Suprapubic skin (tissue), 4 donors: ENCODE results near the gene MRM3. TPM values are rescaled to one million over a fixed set of nuclear protein-coding genes. Genes with fewer than 3 reads are reported as not detected.

ENCODE experiments used
- DNase-seq, 2 donors: peaks; one replicate each; pipeline ENCODE4 v3.0.0-alpha.2; 2019; ENCODE audit warnings: low spot score in 2 of 2
- H3K27ac ChIP-seq: fragments of 200-600 bp; sonication (generic); one replicate; pipeline ENCODE4 v1.5.1; 2019
- H3K27me3 ChIP-seq: fragments of 200-600 bp; sonication (generic); one replicate; pipeline ENCODE4 v1.5.1; 2019
- H3K36me3 ChIP-seq: fragments of 200-600 bp; sonication (generic); one replicate; pipeline ENCODE4 v1.5.1; 2019
- H3K4me1 ChIP-seq: fragments of 200-600 bp; sonication (generic); one replicate; pipeline ENCODE4 v1.5.1; 2019
- H3K4me3 ChIP-seq: fragments of 200-600 bp; sonication (generic); one replicate; pipeline ENCODE4 v1.5.1; 2019; ENCODE audit warnings: mild to moderate bottlenecking
- H3K9me3 ChIP-seq: fragments of 200-600 bp; sonication (generic); one replicate; pipeline ENCODE4 v1.5.1; 2019
- EP300 ChIP-seq: sonication (generic); formaldehyde crosslinking; IDR thresholded peaks from one replicate; pipeline ENCODE4 v1.6.1; 2017; ENCODE audit warnings: antibody characterized with exemption
- POLR2A ChIP-seq, 2 donors: fragments of 450-650 bp; IDR thresholded peaks; one replicate each; pipeline ENCODE4 v1.6.1; 2017; ENCODE audit warnings: antibody characterized with exemption in 2 of 2, mild to moderate bottlenecking in 2 of 2, moderate library complexity in 2 of 2
- POLR2AphosphoS5 ChIP-seq, 3 donors: sonication (generic); formaldehyde crosslinking; IDR thresholded peaks; one replicate each; pipeline ENCODE4 v1.6.1; 2017; ENCODE audit warnings: antibody characterized with exemption in 3 of 3
- WGBS: methylation state at CpG from one replicate; pipeline ENCODE4 v1.1.5; 2018; 5-methylcytosine and 5-hydroxymethylcytosine counted together
- total RNA-seq, 4 donors: library from RNA; depleted of rRNA; stranded (reverse); fragments of >200 nt; gene quantifications; one replicate each; pipeline ENCODE4 v1.1.0, GENCODE V29; 2016
- TF ChIP-seq, protein P1 (sequence below), 2 donors: fragments of 200-600 bp in 1 of 2; fragments of 450-650 bp in 1 of 2; sonication (generic) in 1 of 2; IDR thresholded peaks; one replicate each; pipeline ENCODE4 v1.5.1; 2016 to 2019; ENCODE audit warnings: antibody characterized with exemption in 2 of 2, mild to moderate bottlenecking in 1 of 2, moderate library complexity in 1 of 2

Gene MRM3
- total RNA-seq, 4 donors from 2014 or later = 27.3 to 42.6 (median 31.0) TPM

GRCh38 chr17:838486-838885, 56.3 kb downstream of the MRM3 start:
- Histone ChIP-seq H3K27ac (no peak overlapping the region), H3K4me3 (no peak overlapping the region), H3K27me3 (no peaks in the 10 kb centered on the region), H3K9me3 (no peaks in the 10 kb centered on the region), H3K4me1 (no peaks in the 10 kb centered on the region), H3K36me3 (no peaks in the 10 kb centered on the region)
- no peak for TF ChIP-seq EP300
- TF ChIP-seq POLR2A (IDR thresholded peaks at IDR 0.05) = no peak
- TF ChIP-seq POLR2AphosphoS5 (IDR thresholded peaks at IDR 0.05) = no peak
- TF ChIP-seq, protein P1, sequence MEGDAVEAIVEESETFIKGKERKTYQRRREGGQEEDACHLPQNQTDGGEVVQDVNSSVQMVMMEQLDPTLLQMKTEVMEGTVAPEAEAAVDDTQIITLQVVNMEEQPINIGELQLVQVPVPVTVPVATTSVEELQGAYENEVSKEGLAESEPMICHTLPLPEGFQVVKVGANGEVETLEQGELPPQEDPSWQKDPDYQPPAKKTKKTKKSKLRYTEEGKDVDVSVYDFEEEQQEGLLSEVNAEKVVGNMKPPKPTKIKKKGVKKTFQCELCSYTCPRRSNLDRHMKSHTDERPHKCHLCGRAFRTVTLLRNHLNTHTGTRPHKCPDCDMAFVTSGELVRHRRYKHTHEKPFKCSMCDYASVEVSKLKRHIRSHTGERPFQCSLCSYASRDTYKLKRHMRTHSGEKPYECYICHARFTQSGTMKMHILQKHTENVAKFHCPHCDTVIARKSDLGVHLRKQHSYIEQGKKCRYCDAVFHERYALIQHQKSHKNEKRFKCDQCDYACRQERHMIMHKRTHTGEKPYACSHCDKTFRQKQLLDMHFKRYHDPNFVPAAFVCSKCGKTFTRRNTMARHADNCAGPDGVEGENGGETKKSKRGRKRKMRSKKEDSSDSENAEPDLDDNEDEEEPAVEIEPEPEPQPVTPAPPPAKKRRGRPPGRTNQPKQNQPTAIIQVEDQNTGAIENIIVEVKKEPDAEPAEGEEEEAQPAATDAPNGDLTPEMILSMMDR (IDR thresholded peaks at IDR 0.05) = no peak
- WGBS = 88% methylated on average over 11 of the region's 11 CpGs
- no peak for DNase-seq

DNA sequence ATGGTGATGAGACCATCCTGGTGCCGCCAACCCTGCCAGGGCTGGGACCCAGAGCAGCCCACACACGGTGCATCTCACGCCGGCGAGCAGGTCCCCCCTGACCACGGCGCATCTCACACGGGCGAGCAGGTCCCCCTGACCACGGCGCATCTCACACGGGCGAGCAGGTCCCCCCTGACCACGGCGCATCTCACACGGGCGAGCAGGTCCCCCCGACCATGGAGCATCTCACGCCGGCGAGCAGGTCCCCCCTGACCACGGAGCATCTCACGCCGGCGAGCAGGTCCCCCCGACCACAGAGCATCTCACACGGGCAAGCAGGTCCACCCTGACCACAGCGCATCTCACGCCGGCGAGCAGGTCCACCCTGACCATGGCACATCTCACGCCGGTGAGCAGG, 59.2 kb downstream of the MRM3 start:
- H3K27me3 ChIP-seq = no peaks in the 10 kb centered on the region
- WGBS = 76% methylated on average over 33 of the region's 33 CpGs
- peaks cover under 1% of the 10 kb centered on the region for H3K4me1 ChIP-seq
- H3K36me3 ChIP-seq = no peaks in the 10 kb centered on the region
- DNase-seq = no peak
- H3K9me3 ChIP-seq = no peaks in the 10 kb centered on the region
- TF ChIP-seq, protein P1 (IDR thresholded peaks at IDR 0.05) = no peak
- H3K4me3 ChIP-seq = no peak overlapping the region
- H3K27ac ChIP-seq = no peak overlapping the region

Other genes starting within 250 kb of the MRM3 start
- 10 to 100 TPM; 26.1 to 81.2 (median 36.8) TPM for gene VPS53, start 67.5 kb upstream of the MRM3 start, total RNA-seq
- gene TLCD3A, start 49.8 kb upstream of the MRM3 start, total RNA-seq = 100 to 1,000 TPM in 1 of 4 donors, 10 to 100 TPM in 3; 47.8 to 120 (median 79.4) TPM
- 10 to 100 TPM; 37.2 to 56.4 (median 48.7) TPM for gene GEMIN4, start 30.1 kb upstream of the MRM3 start, total RNA-seq
- gene GLOD4, start 73 bp upstream of the MRM3 start, total RNA-seq = 100 to 1,000 TPM in 1 of 4 donors, 10 to 100 TPM in 3; 58.9 to 102 (median 72.1) TPM
- gene NXN, start 197.4 kb downstream of the MRM3 start, total RNA-seq = 10 to 100 TPM; 18.9 to 47.2 (median 33.4) TPM
- 10 to 100 TPM; 11.6 to 12.9 (median 12.6) TPM for gene TIMM22, start 214.8 kb downstream of the MRM3 start, total RNA-seq